Gastrocnemius medialis (tissue), 4 donors: Measurements from ENCODE around the gene ZNF470.

Experiments
- POLR2A ChIP-seq, 2 donors: fragments of 450-650 bp; IDR thresholded peaks; one replicate each; pipeline ENCODE4 v1.6.1; 2017; ENCODE audit warnings: antibody characterized with exemption in 2 of 2, mild to moderate bottlenecking in 2 of 2, moderate library complexity in 2 of 2
- TF ChIP-seq, protein P1 (sequence below), 5 experiments: fragments of 450-650 bp in 3 of 5; fragments of 200-600 bp in 2 of 5; sonication (generic) in 2 of 5; IDR thresholded peaks in 4 of 5; conservative IDR thresholded peaks in 1 of 5; 1 replicate in 4 of 5; 2 replicates in 1 of 5; pipeline ENCODE4 v1.5.1; 2016 to 2019; ENCODE audit warnings: antibody characterized with exemption in 5 of 5, mild to moderate bottlenecking in 3 of 5, moderate library complexity in 3 of 5

DNA sequence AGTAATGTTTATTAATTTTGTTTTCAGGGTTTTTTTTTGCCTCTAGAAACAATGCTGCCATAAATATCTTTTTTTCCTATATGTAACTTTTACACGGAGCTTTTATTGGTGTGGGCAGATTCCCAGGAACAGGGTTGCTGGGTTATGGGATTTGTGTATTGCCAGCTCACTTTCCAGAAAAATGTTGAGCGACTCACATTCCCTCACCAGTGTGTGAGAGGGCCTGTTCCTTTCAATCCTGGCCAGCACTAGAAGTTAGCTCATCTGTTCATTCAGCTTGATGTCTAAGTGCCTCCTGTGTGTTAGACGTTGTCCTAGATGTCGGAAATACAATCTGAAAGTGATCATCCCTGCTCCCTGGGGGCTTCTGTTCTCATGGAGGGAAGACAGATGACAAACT, 30.4 kb downstream of the ZNF470 start:
- TF ChIP-seq, protein P1, sequence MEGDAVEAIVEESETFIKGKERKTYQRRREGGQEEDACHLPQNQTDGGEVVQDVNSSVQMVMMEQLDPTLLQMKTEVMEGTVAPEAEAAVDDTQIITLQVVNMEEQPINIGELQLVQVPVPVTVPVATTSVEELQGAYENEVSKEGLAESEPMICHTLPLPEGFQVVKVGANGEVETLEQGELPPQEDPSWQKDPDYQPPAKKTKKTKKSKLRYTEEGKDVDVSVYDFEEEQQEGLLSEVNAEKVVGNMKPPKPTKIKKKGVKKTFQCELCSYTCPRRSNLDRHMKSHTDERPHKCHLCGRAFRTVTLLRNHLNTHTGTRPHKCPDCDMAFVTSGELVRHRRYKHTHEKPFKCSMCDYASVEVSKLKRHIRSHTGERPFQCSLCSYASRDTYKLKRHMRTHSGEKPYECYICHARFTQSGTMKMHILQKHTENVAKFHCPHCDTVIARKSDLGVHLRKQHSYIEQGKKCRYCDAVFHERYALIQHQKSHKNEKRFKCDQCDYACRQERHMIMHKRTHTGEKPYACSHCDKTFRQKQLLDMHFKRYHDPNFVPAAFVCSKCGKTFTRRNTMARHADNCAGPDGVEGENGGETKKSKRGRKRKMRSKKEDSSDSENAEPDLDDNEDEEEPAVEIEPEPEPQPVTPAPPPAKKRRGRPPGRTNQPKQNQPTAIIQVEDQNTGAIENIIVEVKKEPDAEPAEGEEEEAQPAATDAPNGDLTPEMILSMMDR (IDR thresholded peaks at IDR 0.05 in 4 of 5, conservative IDR thresholded peaks at IDR 0.05 in 1 of 5), result no peak
- no peak for TF ChIP-seq POLR2A (IDR thresholded peaks at IDR 0.05)
